GM12801 (cell line): ENCODE data around the gene PRR36.

Experiments used
- TF ChIP-seq, protein P1 (sequence below): IDR thresholded peaks from one replicate; pipeline ENCODE4 v1.5.1; 2011; ENCODE audit warnings: control low read depth; ENCODE audit not compliant: insufficient read length; ENCODE audit errors: extremely low read depth

Gene PRR36

DNA sequence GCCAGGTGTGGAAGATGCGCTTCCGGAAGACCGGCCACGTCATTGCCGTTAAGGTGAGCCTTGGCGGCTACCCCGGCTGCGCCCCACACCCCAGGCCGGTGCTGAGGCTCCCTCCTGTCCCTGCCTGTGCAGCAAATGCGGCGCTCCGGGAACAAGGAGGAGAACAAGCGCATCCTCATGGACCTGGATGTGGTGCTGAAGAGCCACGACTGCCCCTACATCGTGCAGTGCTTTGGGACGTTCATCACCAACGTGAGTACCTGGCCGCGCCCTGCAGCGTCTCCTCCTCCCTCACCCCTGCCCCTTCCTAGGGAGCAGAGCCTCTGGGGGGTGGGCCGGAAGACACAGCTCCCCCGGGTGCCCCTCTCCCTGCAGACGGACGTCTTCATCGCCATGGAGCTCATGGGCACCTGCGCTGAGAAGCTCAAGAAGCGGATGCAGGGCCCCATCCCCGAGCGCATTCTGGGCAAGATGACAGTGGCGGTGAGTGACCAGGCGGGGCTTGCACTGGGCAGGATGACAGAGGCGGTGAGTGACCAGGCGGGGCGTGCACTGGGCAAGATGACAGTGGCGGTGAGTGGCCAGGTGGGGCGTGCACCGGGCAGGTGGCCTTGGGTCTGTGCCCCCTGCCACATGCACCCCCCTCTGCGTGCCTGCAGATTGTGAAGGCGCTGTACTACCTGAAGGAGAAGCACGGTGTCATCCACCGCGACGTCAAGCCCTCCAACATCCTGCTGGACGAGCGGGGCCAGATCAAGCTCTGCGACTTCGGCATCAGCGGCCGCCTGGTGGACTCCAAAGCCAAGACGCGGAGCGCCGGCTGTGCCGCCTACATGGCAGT, 36.4 kb upstream of the PRR36 start:
- TF ChIP-seq, protein P1, sequence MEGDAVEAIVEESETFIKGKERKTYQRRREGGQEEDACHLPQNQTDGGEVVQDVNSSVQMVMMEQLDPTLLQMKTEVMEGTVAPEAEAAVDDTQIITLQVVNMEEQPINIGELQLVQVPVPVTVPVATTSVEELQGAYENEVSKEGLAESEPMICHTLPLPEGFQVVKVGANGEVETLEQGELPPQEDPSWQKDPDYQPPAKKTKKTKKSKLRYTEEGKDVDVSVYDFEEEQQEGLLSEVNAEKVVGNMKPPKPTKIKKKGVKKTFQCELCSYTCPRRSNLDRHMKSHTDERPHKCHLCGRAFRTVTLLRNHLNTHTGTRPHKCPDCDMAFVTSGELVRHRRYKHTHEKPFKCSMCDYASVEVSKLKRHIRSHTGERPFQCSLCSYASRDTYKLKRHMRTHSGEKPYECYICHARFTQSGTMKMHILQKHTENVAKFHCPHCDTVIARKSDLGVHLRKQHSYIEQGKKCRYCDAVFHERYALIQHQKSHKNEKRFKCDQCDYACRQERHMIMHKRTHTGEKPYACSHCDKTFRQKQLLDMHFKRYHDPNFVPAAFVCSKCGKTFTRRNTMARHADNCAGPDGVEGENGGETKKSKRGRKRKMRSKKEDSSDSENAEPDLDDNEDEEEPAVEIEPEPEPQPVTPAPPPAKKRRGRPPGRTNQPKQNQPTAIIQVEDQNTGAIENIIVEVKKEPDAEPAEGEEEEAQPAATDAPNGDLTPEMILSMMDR, result no peak

DNA sequence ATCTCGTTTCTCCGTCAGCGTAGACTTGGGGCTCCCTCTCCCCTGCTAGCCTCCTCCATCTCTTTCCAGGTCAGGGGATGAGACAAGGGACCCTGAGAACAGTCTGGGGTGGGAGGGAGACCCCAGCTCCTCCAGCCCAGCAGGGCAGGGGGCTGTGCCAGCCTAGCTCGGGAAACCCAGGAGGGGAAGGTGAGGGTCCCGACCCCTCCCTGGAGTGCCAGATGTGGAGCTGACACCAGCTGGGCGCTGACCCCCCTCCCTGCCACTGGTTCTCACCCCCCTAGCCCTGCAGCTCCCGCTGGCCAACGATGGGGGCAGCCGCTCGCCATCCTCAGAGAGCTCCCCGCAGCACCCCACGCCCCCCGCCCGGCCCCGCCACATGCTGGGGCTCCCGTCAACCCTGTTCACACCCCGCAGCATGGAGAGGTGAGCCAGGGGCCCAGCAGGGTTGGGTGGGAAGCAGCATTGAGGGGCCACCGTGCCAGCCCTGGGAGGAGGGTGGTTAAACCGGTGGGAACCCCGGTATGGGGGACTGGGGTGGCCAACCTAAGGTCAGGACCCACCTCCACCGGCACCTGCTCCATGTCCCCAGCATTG, 35.4 kb upstream of the PRR36 start:
- TF ChIP-seq, protein P1, result no peak

DNA sequence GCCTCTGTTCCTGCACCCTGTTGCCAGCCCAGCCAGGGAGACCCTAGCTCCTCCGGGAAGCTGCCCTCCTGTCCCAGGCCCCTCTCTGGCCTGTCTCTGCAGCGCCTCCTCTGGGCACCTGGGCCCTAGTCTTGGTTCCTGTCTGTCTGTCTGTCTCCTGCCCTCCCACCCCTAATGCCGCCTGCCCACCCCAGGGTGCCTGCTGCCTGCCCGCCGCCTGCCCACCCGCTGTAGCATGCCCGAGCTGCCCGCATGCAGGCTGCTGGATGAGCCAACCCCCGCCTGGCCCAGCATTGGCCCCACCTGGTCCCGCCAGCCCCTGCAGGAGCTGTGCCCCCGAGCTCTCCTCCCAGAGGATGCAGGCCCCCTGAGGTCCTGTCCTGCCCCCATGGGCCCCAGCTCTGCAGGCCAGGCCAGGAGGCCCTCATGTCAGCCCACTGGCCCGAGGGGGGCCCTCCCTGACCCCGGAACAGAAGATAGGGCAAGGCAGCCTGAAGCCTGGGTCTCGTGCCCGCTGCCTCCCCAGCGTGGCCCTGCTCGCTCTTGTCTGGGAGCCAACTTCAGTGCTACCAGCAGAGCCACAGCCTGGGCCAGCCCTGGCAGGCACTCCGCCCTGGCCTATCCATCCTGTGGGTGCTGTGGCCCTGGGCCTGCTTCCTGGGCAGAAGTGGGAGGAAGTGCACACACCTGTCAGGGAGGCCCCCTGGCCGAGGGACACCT, 34.7 kb upstream of the PRR36 start:
- TF ChIP-seq, protein P1, result no peak

DNA sequence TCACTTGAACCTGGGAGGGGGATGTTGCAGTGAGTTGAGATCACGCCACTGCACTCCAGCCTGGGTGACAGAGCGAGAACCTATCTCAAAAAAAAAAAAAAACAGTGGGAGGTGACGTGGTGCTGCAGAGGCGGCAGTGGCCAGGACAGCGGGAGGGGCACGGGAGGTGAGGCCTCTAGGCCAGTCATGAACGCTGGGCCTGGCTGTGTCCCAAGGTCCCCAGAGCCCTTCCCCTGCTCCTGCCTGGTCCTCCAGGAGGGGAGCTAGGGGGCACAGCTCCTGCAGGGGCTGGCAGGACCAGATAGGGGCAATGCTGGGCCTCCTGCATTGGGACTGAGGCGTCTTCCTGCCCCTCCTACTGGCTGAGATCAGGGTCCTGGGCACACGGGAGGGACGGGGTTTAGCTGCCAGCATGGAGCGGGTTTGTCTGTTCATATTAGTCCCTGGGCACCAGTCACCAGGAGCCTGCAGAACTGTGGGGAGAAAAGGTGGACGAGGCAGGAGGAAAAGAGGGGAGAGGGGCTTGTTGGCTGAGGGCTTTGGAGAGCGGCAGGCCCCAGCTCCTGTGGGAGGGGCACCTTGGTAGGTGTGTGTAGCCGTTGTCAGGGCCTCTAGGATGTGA, 34.0 kb upstream of the PRR36 start:
- TF ChIP-seq, protein P1, result no peak

DNA sequence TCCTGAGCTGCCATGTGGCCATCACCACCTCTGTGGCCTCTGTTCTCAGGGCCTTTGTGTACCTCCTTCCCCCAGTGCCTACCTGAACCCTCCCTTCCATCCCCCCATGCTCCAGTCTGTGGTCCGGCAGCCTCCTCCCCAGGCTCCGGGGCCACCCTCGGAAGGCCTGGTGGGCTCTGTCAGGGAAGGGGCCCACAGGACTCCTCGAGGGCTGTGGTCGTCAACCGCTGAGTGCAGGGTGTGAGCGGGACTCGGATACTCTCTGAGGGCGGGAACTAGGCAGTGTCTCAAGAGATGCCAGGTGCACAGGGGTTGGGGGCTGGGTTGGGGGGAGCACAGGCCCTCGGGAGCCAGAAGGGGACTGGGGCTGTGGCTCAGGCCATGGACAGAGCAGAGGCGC, 33.4 kb upstream of the PRR36 start:
- TF ChIP-seq, protein P1, result no peak

DNA sequence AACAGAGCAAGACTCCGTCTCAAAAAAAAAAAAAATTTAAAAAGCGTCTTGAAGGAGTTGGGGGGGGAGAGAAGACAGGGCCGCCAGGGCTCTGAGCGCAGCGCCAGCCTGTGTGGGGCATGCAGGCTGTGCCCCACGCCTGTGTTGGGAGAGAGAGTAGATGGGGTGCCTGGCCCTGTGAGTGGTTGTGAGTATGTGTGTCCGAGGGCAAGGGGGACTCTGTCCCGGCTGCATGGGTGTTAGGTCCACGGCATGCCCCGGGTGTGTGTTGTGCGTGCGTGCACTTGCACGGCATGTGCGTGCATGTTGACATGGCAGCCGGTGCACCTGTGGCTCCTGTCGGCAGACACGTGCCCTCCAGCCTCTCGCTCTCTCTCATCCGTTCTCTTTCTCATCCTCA, 32.9 kb upstream of the PRR36 start:
- TF ChIP-seq, protein P1, result no peak

DNA sequence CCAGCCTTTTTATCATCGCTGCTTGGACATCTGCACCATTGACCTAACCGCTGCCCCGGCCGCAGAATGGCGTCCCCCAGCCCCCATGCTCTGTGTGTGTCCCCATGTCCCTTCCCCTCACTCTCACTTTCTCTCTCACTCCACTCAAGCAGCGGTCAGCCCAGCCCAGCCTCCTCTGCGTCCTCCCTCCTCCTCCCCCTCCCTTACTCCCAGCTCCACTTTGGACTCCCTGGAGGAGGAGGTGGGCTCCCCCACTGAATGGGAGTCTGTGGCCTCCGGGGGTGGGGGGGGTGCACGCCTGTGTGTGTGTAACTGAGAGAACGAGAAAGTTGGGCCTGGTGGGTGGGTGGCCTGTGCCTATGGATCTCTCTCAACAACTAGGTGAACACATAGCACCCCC, 31.7 kb upstream of the PRR36 start:
- TF ChIP-seq, protein P1, result no peak
